ENCODE data around the gene LRCOL1.

The LRCOL1 gene

GRCh38 chr12:132558042-132558856, 52.1 kb downstream of the LRCOL1 start:
- no peak for TF ChIP-seq CTCF (IDR thresholded peaks at IDR 0.05; ENCODE audit: borderline replicate concordance, insufficient read depth, low read depth, low read length)
- no peak overlapping the region for H3K4me3 ChIP-seq (ENCODE audit: low read depth, low read length)

GRCh38 chr12:132557291-132558015, 52.9 kb downstream of the LRCOL1 start:
- TF ChIP-seq CTCF (IDR thresholded peaks at IDR 0.05; ENCODE audit: borderline replicate concordance, insufficient read depth, low read depth, low read length) = no peak
- no peak overlapping the region for H3K4me3 ChIP-seq (ENCODE audit: low read depth, low read length)

GRCh38 chr12:132556801-132557200, 53.6 kb downstream of the LRCOL1 start:
- TF ChIP-seq CTCF (IDR thresholded peaks at IDR 0.05; ENCODE audit: borderline replicate concordance, insufficient read depth, low read depth, low read length) = no peak
- no peak overlapping the region for H3K4me3 ChIP-seq (ENCODE audit: low read depth, low read length)

GRCh38 chr12:132556216-132556615, 54.2 kb downstream of the LRCOL1 start:
- no peak overlapping the region for H3K4me3 ChIP-seq (ENCODE audit: low read depth, low read length)
- no peak for TF ChIP-seq CTCF (IDR thresholded peaks at IDR 0.05; ENCODE audit: borderline replicate concordance, insufficient read depth, low read depth, low read length)

GRCh38 chr12:132555686-132556085, 54.7 kb downstream of the LRCOL1 start:
- no peak overlapping the region for H3K4me3 ChIP-seq (ENCODE audit: low read depth, low read length)
- no peak for TF ChIP-seq CTCF (IDR thresholded peaks at IDR 0.05; ENCODE audit: borderline replicate concordance, insufficient read depth, low read depth, low read length)

GRCh38 chr12:132554845-132555630, 55.3 kb downstream of the LRCOL1 start:
- TF ChIP-seq CTCF (IDR thresholded peaks at IDR 0.05; ENCODE audit: borderline replicate concordance, insufficient read depth, low read depth, low read length) = peak; percentile 50
- H3K4me3 ChIP-seq (ENCODE audit: low read depth, low read length) = no peak overlapping the region

Measured in GM12875 (cell line).